GM18907 (cell line): ENCODE measurements around the gene C2orf76.
"Not testable (repeated sequence)": the region's sequence is repeated elsewhere in the genome, so short reads cannot be mapped to it uniquely, and the experiment has no call there.

Source experiments
- ATAC-seq: cut with Tn5 transposase; IDR thresholded peaks from one replicate; pipeline ENCODE4 v1.9.1; 2021; ENCODE audit warnings: mild to moderate bottlenecking, moderate library complexity; ENCODE audit not compliant: unreplicated experiment

The C2orf76 gene

DNA sequence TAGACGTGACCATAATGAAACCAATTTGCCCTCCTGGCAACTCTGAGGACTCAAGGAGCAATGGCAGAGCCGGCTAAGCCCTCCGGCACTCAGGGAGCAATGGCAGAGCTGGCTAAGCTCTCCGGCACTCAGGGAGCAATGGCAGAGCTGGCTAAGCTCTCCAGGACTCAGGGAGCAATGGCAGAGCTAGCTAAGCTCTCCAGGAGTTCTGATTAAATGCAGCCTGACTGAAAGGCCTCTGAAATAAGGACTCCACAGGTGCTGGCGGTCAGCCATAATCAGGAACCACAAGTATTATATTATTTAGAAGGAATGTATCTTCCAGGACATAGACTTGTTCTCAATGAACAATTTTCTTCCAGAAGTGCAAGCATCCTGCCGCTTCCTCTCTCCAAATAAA is 65.2 kb downstream of the C2orf76 start:
- no peak for ATAC-seq

- ATAC-seq, result no peak
Observed at GRCh38 chr2:119295688-119296375, 70.8 kb downstream of the C2orf76 start.

DNA sequence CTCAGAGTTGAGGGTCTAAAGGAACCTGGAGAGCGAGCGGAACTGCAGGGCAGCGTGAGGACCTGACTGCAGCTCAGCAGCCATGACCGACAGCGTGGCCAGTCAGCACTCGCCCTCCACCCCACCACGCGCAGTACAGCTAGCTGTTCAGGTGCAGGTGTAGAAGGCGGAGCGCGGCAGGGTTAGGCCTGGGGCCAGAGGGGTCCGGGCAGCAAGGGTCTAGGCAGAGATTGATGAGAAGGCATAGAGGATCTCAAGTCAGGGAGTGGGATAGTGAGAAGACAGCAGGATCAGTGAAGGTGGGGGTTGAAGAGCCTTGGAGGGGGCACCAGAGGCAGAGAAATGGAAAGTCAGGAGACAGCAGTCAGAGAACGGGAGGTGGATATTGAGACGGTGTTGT is 72.0 kb downstream of the C2orf76 start:
- no peak for ATAC-seq

DNA sequence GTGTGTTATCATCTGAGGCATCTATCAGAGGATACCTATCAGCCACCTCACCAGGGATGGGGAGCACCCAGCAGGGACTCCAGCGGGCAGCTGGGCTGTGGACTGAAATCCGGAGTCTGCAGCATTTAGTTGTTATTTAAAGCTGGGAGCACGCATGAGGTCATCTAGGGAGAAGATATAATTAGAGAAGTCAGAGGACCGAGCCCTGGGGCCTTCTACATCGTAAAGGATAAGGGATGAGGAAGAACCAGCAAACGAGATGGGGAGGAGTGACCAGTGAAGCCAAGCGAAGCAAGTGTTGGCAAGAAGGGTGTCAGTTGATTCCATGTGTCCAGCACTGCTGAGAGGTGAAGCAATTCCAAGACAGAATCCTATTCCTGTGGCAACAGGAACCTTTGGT is 72.7 kb downstream of the C2orf76 start:
- no peak for ATAC-seq

GRCh38 chr2:119293254-119293653 is 73.4 kb downstream of the C2orf76 start:
- ATAC-seq, result no peak

DNA sequence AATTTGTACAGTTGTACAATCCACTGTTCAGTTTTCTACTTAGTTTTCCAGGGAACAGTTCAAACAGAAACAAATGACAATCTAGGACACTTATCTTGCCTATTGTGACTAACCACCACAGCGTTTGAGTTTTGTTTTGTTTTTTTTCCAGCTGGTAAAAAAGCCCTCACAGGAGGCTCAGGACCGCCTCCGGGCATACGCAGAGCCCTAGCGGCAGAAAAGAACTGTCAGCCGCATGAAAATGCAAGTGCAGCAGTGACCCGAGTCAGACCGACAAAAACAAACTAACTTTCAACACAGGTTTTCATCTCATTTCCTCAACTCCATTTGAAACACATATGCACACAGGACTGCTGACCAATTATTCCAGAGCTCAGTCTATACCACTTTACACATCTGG is 74.4 kb downstream of the C2orf76 start:
- ATAC-seq, result no peak

- no peak for ATAC-seq
Observed at GRCh38 chr2:119291588-119292167, 75.0 kb downstream of the C2orf76 start.

- no peak for ATAC-seq
Observed at GRCh38 chr2:119290859-119291587, 75.6 kb downstream of the C2orf76 start.

DNA sequence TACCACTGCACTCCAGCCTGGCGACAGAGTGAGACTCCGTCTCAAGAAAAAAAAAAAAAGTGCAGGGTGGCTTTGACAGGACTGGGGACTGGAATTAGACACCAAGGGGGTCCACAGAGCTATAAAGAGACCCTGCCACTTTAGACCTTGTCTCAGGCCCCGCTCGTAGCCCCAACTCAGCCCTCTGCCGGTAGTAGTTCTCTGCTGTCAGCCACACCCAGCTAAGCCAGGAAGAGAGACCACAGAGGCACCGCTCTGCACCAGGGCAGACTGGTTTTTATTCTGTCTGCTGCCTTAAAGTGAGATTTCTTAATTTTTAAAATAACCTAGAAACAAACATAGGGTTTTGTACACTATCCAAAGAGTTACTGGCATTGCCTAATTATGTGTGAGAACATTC is 77.0 kb downstream of the C2orf76 start:
- ATAC-seq, result no peak

DNA sequence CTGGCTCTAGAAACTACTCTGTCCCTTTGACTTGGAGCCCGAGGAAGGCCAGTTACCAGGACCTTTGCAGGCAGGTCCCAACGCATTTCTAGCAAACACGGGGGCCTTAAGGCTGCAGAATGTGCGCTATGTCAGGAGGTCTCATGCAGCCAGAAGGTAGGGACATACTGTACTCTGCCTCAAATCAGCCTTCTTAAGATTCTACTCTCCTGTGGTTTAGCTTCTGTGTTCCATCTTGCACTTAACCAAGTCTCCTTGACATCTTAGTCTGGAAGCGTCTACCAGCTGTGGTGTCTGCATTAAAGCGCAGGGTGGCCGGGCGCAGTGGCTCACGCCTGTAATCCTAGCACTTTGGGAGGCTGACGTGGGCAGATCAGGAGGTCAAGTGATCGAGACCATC is 77.5 kb downstream of the C2orf76 start:
- ATAC-seq, result no peak

- no peak for ATAC-seq
Observed at GRCh38 chr2:119288576-119288975, 78.1 kb downstream of the C2orf76 start.

GRCh38 chr2:119286661-119287060 is 80.0 kb downstream of the C2orf76 start:
- ATAC-seq, result no peak

GRCh38 chr2:119283873-119284331 is 82.7 kb downstream of the C2orf76 start:
- ATAC-seq, result no peak

- no peak for ATAC-seq
Observed at GRCh38 chr2:119282996-119283511, 83.6 kb downstream of the C2orf76 start.

DNA sequence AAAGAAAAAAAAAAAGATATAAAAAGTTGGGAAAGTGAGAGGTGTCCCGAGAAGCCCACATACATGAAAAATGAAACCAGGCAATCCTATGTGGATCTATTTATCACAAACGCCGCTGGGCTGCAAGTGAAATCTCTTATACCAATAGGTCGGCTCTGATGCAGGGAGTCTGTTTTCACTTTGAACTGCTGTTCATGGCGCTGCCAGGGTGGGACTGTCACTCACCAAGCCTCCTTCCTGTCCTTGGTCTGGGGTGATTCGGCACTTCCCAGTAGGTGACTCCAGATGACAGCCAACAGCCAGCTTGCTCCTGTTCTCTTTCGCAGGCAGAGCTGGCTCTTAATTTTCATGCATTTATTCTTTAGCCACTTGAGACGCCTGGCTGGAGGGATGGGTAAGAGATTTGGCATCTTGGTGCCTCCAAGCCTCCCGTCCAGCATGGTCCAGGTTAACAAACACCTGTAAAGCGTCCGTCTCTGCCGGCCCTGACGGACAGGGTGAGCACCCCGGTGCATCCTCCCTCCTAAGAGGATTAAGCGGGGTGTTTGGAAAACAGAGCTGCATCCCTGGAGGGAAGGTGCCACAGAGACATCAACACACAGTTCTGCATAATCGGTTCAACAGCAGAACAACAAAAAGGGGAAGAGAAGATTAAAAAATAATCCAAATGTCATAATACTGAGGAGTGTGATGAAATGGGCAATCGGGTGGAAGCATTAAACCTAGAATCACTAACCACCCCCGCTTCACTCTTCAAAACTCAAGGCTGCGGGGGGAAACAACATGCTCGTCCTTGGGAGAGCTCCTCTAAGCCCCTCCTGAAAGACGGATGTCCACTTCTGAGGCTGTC is 84.3 kb downstream of the C2orf76 start:
- ATAC-seq, result no peak

DNA sequence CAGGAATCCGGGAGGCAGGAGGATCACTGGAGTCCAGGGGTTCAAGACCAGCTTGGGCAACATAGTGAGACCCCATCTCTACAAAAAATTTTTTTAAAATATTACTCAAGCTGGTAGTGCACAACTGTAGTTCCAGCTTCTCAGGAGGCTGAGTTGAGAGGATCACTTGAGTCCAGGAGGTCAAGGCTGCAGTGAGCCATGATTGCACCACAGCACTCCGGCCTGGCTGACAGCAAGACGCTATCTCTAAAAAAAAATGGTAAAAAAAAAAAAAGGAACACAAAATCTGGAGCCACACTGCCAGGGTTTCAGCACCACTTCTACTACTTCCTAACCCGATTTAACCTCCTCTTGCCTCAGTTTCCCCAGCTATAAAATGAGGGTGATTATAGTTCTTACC is 86.0 kb downstream of the C2orf76 start:
- ATAC-seq, result no peak

DNA sequence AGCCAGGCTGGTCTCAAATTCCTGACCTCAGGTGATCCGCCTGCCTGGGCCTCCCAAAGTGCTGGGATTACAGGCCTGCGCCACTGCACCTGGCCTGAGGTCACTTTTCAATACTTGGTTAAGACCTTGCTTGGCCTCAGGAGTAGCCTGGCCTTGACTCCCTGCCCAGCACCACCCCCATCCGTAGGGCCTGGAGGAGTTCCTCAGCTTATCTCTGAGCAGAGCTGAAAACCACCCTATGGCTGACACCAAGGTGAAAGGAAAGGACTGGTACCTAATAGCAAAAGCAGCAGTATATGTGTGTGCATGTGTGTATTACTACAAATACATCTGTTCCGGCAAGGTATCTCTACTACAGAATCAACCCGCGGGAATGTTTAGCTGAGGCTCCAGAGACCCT is 87.0 kb downstream of the C2orf76 start:
- no peak for ATAC-seq

GRCh38 chr2:119278946-119279345 is 87.7 kb downstream of the C2orf76 start:
- ATAC-seq, result no peak

GRCh38 chr2:119278385-119278784 is 88.2 kb downstream of the C2orf76 start:
- not testable (repeated sequence) for ATAC-seq

DNA sequence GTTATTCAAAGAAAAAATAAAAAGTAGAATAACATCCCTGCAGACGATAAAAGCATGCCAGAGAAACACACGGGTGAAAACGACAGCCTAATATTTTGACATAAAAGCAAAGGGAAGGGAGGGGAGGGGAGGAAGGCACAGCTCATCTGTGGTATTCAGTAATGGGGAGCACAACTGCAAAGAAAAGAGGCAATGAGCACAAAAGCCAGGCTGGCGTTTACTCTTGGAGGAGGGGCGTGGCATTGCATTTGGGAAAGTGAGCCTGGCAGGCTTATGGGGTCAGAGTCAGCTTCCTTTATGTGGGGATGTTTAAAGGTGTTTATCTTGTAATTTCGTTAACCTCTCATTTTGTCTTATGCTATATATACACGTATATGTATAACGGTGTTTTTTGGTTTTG is 89.8 kb downstream of the C2orf76 start:
- ATAC-seq, result no peak

GRCh38 chr2:119267604-119268003 is 99.0 kb downstream of the C2orf76 start:
- no peak for ATAC-seq
